IPS-18a (cell line): ENCODE results near the gene ATP13A1.
"Not testable (repeated sequence)": the region's sequence is repeated elsewhere in the genome, so short reads cannot be mapped to it uniquely, and the experiment has no call there.

Source experiments
- H3K27ac ChIP-seq: one replicate; pipeline ENCODE4 v1.5.1; 2013; ENCODE audit warnings: low read length
- H3K27me3 ChIP-seq: one replicate; pipeline ENCODE4 v1.6.1; 2013; ENCODE audit warnings: mild to moderate bottlenecking, low read length; ENCODE audit not compliant: control insufficient read depth, insufficient read depth
- H3K36me3 ChIP-seq: one replicate; pipeline ENCODE4 v1.6.1; 2013; ENCODE audit warnings: low read depth, low read length; ENCODE audit not compliant: control insufficient read depth
- H3K4me1 ChIP-seq: one replicate; pipeline ENCODE4 v1.6.1; 2013; ENCODE audit warnings: low read depth, low read length; ENCODE audit not compliant: control insufficient read depth
- H3K4me3 ChIP-seq: one replicate; pipeline ENCODE4 v1.5.1; 2013; ENCODE audit warnings: low read length
- H3K9ac ChIP-seq: one replicate; pipeline ENCODE4 v1.6.1; 2013; ENCODE audit warnings: mild to moderate bottlenecking, low read length, moderate library complexity
- H3K9me3 ChIP-seq: one replicate; pipeline ENCODE4 v1.6.1; 2013; ENCODE audit warnings: low read depth, low read length; ENCODE audit not compliant: control insufficient read depth

ATP13A1 gene

DNA sequence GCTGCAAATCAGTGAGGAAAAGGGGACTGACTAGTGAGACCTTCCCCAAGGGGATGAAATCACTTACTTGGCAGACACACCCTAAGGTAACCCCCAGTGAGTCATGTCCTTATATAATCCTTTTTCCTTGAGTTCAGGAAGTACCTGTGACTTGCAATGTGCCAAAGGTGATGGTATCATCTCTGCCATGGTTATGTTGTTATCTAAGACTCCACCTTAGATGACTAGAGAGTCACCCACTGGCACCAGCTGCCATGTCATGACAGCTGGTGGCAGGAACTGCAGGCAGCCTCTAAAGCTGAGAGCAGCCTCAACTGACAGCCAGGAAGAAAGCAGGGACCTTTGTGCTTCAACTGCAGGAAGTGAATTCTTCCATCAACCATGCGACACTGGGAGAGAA is 57.5 kb downstream of the ATP13A1 start:
- no peak overlapping the region for H3K27ac ChIP-seq
- H3K9ac ChIP-seq = no peak overlapping the region
- no peaks in the 10 kb centered on the region for H3K36me3 ChIP-seq
- H3K4me1 ChIP-seq = peaks cover 5% of the 10 kb centered on the region
- no peaks in the 10 kb centered on the region for H3K9me3 ChIP-seq
- no peaks in the 10 kb centered on the region for H3K27me3 ChIP-seq
- no peak overlapping the region for H3K4me3 ChIP-seq

DNA sequence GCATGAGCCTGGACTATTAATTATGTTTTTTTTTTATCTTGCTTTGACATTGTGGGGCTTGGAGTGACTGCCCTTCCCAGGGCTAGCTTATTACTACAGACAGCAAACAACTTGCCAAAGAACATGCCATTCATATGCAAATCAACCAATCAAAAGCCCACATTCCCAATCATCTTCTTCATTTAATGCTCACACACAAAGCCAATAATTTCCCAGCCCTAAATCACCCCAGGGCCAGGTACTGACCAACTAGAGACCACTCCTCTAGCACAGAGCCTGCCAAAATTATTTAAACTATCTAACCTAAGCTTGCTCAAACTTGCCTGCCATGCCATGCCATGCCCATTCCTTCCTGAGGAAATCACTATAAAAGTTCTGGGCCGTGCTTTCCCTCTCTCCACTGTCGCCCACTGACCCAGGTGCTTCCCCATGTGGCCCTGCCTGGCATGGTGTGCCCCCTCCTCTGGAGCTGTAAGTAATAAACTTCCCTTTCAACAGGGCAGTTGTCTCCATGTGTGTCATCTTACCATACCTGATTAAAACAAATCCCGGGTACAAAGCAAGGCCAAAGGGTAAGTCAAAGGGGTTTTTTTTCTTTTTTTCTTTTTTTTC is 60.7 kb downstream of the ATP13A1 start:
- no peak overlapping the region for H3K4me3 ChIP-seq
- H3K9me3 ChIP-seq = no peaks in the 10 kb centered on the region
- no peak overlapping the region for H3K27ac ChIP-seq
- H3K27me3 ChIP-seq = no peaks in the 10 kb centered on the region
- peaks cover 5% of the 10 kb centered on the region for H3K4me1 ChIP-seq
- no peak overlapping the region for H3K9ac ChIP-seq
- no peaks in the 10 kb centered on the region for H3K36me3 ChIP-seq

- Histone ChIP-seq H3K27ac (no peak overlapping the region), H3K9ac (no peak overlapping the region), H3K36me3 (no peaks in the 10 kb centered on the region), H3K27me3 (no peaks in the 10 kb centered on the region), H3K9me3 (no peaks in the 10 kb centered on the region), H3K4me1 (peaks cover 5% of the 10 kb centered on the region), H3K4me3 (no peak overlapping the region)
These were observed 61.3 kb downstream of the ATP13A1 start for GRCh38 chr19:19602136-19602712.

DNA sequence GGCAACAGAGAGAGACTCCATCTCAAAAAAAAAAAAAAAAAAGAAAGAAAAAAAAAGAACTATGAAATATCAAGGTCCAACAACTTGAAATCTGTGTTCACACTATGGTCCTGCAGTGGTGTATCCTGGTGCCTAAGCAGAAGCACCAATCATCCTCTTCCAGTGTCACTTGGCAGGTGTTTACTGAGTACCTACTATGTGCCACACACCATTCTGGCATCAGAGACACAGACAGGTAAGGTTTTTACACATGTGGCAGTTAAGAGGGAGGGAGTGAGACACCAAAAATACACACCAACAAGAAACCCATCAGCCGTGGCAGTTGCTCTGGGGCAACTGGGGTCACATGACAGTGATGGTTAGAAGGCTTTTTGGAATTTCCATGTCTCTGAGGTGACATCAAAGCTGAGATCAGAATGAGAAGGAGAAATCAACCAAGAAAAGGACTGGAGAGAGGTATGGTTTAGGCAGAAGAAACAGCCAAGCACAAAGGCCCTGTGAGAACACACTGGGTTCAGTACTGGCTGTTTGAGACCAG is 62.6 kb downstream of the ATP13A1 start:
- no peaks in the 10 kb centered on the region for H3K27me3 ChIP-seq
- no peak overlapping the region for H3K27ac ChIP-seq
- H3K9ac ChIP-seq = no peak overlapping the region
- H3K36me3 ChIP-seq = no peaks in the 10 kb centered on the region
- no peaks in the 10 kb centered on the region for H3K9me3 ChIP-seq
- peaks cover 5% of the 10 kb centered on the region for H3K4me1 ChIP-seq
- no peak overlapping the region for H3K4me3 ChIP-seq

DNA sequence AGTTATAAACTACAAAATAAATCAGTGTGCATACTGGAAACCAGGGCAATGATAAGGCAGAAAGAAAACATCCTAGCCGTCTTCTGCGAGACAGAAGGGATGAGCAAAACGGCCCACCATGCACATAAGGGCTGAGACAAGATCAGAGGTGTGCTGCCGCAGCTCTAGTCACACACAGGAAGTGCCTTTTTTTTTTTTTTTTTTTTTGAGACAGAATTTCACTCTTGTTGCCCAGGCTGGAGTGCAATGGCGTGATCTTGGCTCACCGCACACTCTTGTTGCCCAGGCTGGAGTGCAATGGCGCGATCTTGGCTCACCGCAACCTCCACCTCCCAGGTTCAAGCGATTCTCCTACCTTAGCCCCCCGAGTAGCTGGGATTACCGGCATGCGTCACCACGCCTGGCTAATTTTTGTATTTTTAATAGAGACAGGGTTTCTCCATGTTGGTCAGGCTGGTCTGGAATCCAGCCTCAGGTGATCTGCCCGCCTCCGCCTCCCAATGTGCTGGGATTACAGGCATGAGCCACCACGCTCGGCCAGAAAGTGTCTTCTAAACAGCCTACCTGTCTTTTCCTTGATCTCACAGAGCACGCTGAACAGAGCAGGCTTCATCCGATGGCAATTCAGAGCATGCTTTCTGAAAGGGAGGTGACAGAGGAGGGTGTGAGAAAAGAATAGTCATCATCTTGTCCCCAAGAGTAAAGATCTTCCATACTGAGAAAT is 64.6 kb downstream of the ATP13A1 start:
- H3K36me3 ChIP-seq, H3K27ac ChIP-seq, H3K4me3 ChIP-seq, H3K9ac ChIP-seq, H3K9me3 ChIP-seq, H3K4me1 ChIP-seq, H3K27me3 ChIP-seq: not testable (repeated sequence)

- no peak overlapping the region for H3K4me3 ChIP-seq
- H3K4me1 ChIP-seq = peaks cover 5% of the 10 kb centered on the region
- H3K9ac ChIP-seq = no peak overlapping the region
- no peaks in the 10 kb centered on the region for H3K9me3 ChIP-seq
- no peaks in the 10 kb centered on the region for H3K27me3 ChIP-seq
- H3K27ac ChIP-seq = no peak overlapping the region
- H3K36me3 ChIP-seq = no peaks in the 10 kb centered on the region
These were observed 65.6 kb downstream of the ATP13A1 start for GRCh38 chr19:19597809-19598306.
